HG02870 (cell line): ENCODE results near the gene EMP3.
"Not testable (repeated sequence)": the region's sequence is repeated elsewhere in the genome, so short reads cannot be mapped to it uniquely, and the experiment has no call there.

Experiments
- ATAC-seq: cut with Tn5 transposase; IDR thresholded peaks from one replicate; pipeline ENCODE4 v1.9.1; 2021; ENCODE audit warnings: mild to moderate bottlenecking, moderate library complexity; ENCODE audit not compliant: unreplicated experiment

EMP3 gene

DNA sequence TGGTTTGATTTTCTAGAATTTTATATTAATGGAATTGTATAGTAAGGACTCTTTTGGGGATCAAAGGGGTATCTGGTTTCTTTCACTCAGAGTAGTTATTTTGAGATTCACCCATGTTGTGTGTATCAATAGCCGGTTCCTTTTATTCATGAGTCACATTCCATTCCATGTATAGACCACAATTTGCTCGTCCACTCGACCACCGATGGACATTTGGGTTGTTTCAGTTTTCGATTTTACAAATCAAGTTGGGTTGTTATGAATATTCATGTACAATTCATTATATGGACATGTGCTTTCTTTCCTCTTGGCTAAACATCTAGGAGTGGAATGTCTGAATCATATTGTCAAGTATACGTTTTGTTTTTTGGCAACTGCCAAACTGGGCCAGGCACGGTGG lies 9.6 kb upstream of the EMP3 start:
- ATAC-seq, result no peak

DNA sequence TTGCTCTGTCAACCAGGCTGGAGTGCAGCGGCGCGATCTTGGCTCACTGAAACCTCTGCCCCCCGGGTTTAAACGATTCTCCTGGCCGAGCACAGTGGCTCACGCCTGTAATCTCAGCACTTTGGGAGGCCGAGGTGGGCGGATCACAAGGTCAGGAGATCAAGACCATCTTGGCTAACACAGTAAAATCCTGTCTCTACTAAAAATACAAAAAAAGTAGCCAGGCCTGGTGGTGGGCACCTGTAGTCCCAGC lies 7.7 kb upstream of the EMP3 start:
- not testable (repeated sequence) for ATAC-seq

DNA sequence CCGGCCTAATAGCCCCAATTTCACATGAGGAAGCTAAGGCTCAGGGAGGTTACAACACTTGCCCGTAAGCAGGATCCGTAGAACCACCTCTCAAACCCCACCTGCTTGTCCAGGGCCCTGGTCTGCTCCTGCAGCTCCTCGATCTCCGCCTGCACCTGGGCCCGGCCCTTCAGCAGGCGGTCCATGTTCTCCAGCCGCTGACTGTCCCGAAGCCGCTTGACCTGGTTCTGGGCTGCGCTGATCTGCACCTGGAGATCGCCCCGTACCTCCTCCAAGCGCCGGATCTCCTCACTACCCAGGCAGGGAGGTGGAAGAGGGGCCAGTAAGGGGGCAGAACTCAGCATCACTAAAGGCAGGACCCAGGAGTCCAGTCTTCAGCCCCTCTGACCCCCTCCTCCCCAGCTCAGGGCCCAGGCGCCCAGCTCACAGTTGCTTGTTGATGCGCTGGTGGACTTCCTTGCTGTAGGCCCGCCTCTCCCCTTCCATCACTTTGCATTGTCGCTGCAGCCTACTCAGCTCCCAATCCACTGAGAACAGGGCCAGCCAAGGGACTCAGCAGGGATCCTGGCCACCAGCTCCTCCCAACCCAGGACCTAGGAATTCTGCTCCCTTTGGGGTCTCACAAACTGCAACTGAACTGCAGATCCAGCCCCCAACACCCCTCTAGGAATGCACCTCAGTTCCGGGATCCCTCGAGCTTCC lies 6.9 kb upstream of the EMP3 start:
- ATAC-seq, result no peak

DNA sequence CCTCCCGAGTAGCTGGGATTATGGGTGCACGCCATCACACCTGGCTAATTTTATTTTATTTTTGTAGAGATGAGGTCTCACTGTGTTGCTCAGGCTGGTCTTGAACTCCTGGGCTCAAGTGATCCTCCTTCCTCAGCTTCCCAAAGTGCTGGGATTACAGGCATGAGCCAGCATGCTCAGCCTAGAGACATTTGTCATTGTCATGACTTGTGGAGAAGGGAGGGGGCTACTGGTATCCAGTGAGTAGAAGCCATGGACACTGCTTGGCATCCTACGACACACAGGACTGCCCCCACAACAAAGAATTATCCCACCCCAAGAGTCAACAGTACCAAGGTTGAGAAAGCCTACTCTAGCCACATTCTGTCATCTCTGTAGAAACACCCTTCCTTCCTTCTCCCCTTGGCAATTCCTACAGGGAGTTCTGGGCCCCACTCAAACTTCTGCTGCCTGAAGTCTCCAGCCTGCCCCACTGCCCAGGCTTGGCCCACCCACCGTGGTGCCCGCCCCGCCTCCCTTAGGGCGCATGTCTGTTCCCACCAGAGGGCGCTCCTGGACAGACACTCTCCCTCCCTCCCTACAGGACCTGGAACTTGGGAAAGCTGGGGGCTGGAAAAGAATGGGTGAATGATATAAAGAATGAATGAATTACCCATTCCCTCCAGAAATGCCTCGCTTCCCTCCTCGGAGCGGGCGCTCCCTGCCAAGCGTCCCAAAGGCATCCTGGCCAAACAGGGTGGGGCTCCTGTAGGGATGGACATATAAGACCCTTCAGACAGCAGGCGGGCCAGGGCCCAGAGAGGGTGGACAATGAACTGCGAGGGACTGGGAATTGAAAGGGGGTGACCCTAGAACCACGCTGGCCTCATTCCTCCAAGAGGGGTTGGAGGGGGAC lies 5.5 kb upstream of the EMP3 start:
- no peak for ATAC-seq

DNA sequence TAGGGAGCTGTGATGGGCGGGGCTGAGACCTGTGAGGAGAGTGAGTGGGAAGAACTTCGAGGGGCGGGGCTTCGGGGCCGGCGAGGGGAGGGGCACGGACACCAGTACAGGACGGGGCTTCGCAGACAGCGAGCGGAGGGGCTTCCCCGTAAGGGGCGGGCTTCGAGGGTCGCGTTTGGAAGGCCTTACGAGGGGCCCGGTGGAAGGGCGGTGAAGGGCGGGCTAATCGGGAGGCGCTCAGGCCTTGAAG lies 4.1 kb upstream of the EMP3 start:
- ATAC-seq, result peak; percentile 37

DNA sequence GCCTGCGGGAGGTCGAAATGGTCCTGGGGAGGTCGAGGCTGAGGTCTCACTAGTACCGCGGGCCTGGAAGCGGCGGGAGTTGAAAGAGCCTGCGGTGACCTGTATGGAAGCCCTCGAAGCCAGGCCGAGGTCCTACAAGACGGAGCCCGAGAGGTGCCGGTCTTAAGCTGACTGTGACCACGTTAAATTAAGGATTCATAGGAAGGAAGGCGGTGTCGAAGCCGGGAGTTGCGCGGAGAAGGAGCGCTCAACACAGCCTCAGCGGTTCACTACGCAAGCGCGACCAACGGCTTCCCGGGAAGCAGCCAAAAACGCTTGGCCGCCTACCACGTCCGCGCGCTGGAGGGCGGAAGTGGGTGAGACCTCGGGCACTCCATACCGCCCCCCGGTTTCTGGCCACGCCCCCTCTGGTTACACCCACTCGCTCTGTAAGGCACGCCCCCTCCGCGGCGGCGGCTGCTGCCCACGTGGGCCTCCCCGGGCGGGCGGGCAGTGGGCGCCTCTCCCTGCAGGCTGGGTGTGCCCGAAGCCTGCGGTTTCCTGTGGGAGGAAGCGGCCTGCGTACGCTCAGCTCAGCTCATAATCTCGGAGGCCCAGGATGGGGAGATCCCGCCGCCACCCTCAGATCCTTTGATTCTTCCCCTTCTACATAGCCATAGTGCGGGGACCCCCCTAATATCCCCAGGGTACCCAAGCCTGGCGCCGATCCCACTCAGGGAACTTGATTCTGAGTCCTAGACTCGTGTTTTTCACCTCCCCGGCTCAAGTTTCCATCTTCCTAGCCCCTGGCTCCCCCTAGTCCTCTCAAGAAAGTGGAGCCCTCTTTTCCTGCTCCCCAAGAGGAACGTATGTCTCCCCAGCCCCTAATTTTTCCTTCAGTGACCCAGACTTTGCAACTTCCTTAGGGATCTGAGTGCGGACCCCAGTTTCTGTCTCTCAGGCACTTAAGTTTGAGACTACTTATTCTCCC lies 3.4 kb upstream of the EMP3 start:
- peak; percentile 57 for ATAC-seq

DNA sequence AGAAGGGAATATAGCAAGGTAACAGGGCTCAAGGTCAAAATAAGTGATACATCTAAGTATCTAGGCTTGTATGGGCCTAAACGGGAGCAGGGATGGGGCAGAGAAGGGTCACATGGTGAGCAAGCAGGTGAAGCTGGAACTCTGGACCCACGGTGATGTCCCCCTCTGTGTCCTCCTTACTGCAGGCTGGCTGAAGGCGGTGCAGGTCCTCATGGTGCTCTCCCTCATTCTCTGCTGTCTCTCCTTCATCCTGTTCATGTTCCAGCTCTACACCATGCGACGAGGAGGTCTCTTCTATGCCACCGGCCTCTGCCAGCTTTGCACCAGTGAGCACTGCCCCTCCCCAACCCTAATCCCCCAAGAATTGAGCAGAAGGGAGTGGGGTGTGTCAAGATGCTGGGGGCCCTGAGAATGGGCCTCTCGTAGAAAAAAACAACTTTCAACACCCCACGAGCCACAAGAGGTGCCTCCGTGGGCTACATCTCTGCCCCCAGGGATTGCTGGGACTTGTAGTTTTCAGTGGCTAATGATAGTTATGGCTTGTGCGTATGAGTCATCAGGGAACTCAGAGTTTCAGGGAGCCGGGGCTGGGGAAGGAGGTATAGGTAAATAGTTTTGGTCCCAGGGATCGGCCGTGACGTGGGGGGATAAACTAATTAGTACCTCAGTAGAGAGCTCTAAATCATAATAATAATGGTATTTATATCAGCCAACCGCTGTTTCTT lies 4.0 kb downstream of the EMP3 start:
- no peak for ATAC-seq

DNA sequence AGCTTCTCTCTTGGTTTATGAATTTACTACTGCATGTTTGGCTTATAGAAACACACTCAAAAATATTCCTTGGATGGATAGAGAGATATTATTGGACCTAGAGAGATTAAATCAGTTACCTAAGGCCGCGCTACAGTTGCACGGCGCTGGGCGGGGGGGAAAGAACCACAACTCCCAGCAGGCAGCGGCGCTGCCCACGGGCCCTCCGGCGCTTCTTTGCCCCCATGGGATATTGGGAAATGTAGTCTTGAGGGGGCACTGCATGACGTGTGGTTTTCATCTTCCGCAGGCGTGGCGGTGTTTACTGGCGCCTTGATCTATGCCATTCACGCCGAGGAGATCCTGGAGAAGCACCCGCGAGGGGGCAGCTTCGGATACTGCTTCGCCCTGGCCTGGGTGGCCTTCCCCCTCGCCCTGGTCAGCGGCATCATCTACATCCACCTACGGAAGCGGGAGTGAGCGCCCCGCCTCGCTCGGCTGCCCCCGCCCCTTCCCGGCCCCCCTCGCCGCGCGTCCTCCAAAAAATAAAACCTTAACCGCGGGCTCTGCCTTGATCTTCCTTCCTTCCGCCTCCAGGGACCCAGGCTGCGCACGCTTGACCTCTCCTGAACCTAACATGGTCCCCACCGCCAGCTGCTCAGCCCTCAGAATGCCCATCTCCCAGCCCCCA lies 4.8 kb downstream of the EMP3 start:
- no peak for ATAC-seq

DNA sequence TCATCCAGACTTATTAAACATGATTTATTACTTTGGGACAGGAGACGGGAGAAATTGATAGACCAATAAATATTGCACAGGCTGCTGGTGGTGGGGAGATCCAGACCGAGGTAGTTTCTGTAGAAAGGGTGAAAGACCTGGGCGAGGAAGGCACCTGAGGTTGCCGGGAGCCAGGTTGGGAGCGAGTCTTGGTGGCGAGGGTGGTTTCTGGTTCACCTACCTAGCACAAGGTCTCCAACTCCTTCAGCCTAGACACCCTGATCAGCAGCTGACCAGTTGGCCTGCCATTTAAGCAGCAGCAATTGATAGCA lies 7.0 kb downstream of the EMP3 start:
- no peak for ATAC-seq

DNA sequence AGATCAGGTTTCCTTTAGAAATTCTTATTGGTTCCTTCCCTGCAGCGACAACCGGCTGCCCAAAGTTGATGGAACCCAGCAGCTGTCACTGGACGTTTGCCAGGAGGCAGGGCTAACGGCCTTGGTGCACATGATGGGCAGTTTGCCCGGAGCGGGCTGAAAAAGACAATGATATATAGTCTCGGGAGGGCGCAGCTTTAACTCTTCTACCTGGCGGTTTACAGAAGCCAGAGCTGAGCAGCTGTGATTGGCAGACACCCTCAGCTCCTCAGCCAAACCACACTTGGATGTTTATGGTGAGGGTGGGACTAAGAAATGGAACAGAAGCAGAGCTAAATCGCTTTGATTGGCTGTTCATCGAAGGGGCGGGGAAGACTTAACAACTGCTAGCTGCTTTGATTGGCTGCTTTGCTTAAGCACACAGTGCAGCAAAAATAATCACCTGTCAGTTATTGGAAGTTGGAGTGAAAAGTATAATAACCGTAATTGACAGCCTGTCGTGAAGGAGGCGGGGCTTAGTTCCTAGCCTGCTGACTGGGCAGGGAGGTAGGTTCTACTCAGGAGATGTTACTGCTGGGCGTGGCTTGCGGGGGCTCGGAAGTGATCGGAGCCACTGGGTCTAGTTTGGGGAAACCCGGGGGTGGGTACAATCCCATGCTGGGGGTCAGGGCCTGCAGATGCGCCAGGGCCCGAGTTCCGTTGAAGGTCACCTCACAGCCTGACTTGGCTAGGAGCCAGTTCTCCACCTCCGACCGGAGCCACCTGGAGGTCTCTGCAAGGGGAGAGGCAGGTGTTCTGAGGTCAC lies 7.5 kb downstream of the EMP3 start:
- peak; percentile 68 for ATAC-seq

DNA sequence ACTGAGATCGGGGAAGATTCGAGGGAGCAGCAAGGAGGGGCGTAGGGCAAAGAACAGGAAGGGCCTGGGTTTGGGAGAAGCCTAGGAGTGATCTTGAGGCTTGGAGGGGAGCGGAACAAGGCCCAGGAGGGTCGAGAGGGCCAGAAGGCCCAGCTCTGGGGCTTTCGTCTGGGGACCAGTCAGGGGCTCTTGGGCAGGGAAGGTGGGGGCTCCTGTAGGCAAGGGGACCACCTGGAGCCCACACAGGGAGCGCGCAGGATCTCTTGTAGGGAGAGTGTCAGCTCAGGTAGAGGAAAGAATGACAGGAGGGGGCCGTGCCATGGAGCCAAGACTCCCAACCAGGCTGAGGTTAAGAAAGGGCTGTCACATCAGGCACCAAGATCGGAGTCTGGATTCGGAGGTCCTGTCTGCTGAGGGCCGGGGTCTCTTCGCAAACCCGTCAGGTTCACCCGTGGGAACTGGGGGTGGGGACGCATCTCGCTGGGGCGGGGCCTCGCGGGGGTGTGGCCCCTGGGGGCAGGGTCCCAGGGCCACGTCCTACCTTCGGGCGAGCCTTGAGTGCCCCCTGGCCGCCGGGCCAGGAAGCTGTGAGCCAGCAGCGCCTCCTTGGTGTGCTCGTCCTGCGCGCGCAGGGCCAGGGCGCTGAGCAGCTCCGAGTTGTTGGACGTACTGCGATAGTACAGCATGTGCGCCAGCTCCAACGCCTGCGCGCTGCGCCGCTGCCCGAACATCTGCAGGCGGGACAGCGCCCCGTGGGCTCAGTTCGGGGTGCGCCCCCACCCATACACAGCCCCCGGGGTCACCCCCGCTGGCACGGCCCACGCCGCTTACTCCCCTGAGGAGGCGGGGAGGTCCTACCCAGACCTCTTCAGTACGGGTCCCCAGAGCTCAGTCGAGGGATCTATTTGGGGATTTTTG lies 8.4 kb downstream of the EMP3 start:
- ATAC-seq, result peak; percentile 42

DNA sequence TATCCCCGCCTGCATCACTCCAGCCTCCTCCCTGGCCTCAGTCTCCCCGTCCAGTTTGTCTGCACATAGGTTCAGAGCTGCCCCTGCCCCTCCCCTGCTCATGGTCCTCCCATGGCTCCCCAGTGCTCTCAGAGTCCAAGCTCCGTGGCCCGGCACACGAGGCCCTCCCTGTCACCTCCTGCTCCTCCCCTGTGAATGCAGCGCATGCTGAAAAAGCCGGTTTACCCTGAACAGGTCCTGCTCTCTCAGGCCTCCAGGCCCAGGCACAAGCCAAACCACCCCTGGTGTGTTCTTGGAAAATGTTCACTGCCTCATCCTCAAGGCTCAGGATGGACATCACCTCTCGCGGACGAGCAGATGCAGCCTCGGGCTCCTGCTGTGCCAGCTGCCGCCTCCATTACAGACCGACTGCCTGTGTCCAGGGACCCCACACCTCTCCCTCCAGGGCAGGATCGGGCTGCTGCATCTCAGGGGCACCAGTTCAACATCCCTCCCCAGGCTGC lies 13.0 kb downstream of the EMP3 start:
- ATAC-seq, result no peak

DNA sequence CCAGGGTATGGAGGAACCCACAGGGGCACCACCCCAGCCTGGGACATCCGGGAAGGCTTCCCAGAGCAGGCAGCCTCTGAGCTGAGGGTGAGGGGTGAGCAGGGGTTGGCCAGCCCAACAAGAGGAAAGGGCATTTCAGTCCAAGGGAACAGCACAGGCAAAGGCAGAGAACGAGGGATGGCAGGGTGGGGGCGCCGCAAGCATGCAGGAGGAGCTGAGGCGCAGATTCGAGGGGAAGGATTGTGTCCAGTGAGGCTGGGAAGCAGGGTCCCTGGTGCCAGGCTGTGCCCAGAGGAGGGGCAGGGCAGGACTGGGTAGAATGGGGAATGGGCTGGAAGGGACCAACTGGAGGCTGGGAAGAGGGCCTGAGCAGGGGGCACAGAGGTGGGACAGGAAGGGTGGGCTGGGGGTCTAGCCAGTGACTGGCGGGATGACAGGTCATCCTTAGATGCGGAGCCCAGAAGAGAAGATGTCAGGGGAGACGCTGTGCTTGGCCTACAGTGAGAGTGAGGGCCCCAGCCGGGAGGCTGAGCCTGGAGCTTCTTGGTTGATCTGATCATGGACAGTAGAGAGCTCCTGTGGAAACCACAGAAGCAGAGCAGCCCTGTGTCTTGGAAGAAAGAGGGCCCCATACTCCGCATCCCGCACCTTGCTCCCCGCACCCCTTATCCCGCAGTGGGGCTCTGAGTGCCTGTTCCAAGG lies 13.6 kb downstream of the EMP3 start:
- ATAC-seq, result no peak

DNA sequence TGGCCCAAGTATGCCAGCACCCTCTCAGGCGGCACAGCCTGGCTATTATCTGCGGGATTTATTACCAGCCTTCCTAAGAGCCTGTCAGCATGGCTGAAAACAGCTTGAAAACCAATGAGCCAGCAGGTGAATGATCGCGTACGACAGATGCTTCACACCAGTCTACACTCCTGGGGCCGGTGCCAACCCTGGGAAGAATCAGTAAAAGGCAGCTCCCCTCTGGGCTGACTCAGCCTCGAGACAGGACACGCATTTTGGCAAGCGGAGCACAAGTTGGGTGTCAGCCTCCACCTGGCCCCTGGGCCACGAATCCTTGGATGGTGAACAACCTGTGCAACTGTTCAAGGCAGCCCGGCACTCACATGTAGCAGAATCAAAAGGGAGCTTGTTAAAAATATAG lies 15.6 kb downstream of the EMP3 start:
- no peak for ATAC-seq

DNA sequence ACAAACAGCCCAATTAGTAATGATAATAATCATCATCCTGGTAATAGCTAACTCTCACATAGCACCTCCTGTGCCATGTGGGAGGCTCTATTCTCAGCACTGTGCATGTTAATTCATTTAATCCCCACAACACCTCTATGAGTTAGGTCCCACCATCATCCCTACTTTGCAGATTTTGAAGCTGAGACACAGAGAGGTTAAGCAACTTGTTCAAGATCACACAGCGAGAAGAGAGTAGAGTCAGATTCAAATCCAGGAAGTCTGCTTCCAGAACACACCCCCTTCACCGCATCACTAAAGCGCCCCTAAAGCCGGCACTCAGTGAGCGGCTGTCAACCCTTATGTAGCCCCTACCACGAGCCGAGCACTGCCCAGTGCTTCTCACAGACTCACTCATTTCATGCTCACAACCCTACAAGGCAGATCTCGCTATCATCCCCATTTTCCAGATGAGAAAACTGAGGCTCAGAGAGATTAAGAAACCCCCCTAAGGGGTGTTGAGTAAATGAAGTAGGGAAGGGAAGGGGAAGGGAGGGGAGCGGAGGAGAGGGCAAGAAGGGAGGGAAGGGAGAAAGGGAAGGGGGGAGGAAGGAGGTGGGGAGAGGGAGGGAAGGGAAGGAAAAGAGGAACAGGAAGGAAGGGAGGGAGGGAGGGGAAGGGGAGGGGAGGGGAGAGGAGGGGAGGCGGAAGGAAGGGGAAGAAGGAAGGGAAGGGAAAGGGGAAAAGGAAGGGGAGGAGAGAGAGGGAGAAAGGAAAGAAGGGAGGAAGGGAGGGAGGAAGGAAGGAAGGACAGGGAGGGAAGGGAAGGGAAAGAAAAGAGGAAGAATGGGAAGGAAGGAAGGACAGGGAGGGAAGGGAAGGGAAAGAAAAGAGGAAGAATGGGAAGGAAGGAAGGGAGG lies 16.4 kb downstream of the EMP3 start:
- no peak for ATAC-seq

DNA sequence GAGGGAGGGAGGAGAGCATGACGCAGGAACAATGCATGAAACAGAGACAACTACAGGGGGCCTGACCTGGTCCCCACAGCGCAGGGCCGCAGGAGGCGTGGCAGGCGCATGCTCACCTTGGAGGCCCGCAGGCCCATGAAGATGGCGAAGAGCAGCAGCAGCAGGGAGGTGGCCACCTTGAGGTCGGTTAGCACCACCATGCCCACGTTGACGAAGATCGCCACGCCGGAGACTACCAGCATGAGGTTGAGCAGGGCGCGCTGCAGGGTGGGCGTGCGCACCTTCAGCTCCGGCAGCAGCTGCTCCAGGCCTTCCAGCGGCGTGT lies 17.0 kb downstream of the EMP3 start:
- ATAC-seq, result no peak

DNA sequence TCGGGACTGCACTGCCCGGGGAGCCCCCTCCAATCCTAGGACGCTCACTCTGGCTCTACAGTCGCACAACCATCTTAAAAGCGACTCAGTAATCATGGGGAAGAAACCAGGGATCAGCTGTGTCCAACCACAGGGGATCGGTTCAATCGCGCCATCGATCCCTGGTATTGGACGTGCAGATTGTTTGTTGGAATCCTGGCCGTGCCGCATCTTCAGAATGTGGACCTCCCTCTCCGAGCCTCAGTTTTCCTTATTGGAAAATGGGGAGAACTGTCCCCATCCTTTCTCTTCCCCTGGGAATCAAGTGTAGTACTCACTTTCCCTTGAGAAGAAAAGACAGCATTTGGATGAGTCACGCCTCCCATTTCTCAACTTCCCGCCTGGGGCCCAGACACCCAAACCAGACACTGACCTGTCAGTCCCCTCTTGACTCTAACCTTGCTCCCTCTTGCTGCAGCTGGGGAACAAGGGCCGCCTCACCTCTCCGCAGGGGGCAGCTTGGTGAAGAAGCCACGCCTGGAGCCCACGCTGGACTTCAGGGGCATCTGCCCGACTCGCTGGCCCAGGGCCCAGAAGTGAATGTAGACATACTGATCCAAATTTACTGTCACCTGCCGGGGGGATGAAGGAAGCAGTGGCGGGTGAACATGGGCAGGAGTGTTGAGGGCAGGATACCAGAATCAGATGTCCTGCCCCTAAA lies 17.6 kb downstream of the EMP3 start:
- ATAC-seq, result no peak
